ENCODE measurements around the gene BOD1L1. TPM values are rescaled to one million over a fixed set of nuclear protein-coding genes. Genes with fewer than 3 reads are reported as not detected.

Gene BOD1L1
- total and polyA plus RNA-seq, 2 experiments from 2014 or later: 18.2 to 43.2 TPM

DNA sequence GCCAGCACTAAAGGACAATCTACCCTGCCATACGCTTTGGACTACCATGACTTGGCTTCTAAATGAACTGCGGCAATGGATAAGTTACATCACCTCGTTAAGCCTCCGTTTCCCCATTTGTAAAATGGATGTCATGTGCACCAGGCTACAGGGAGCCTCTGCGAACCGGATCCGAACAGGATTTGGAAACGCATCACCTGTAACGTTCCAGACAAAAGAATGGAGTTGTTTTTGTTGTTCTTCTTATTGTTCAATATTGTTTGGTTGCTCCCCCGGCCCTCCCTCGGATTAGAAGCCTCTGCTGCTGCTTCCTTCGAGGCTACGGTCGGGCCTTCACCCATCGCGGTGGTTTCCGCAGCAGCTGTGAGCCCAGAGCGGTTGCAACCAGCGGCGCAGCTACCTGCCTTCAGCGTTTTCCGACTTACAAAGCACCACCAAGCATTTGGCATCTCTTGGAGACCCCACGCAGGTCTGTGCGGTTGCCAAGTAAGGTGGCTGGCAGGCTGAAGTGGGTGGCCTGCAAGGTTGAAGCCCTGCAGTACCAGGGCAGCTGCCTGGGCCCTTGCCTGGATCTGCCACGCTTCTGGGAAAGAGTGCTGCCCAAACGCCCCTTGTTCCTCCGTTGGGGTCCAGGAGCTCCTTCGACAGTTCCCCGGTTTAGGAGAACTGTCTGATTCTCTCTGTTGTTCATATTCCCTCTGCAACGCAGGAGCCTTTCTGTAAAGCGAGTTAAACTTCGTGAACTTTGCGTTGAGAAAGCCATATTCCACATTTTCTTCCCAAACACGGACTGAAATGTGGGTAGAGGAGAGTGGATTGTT is 90.3 kb downstream of the BOD1L1 start (continued):
- TF ChIP-seq, protein P1, sequence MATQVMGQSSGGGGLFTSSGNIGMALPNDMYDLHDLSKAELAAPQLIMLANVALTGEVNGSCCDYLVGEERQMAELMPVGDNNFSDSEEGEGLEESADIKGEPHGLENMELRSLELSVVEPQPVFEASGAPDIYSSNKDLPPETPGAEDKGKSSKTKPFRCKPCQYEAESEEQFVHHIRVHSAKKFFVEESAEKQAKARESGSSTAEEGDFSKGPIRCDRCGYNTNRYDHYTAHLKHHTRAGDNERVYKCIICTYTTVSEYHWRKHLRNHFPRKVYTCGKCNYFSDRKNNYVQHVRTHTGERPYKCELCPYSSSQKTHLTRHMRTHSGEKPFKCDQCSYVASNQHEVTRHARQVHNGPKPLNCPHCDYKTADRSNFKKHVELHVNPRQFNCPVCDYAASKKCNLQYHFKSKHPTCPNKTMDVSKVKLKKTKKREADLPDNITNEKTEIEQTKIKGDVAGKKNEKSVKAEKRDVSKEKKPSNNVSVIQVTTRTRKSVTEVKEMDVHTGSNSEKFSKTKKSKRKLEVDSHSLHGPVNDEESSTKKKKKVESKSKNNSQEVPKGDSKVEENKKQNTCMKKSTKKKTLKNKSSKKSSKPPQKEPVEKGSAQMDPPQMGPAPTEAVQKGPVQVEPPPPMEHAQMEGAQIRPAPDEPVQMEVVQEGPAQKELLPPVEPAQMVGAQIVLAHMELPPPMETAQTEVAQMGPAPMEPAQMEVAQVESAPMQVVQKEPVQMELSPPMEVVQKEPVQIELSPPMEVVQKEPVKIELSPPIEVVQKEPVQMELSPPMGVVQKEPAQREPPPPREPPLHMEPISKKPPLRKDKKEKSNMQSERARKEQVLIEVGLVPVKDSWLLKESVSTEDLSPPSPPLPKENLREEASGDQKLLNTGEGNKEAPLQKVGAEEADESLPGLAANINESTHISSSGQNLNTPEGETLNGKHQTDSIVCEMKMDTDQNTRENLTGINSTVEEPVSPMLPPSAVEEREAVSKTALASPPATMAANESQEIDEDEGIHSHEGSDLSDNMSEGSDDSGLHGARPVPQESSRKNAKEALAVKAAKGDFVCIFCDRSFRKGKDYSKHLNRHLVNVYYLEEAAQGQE (IDR thresholded peaks at IDR 0.05; ENCODE audit: unreplicated experiment): no peak
- no peak for TF ChIP-seq ZNF331 (CRISPR knock-in tag; IDR thresholded peaks at IDR 0.05; ENCODE audit: low read depth)
- TF ChIP-seq JUNB (IDR thresholded peaks at IDR 0.05; ENCODE audit: unreplicated experiment): no peak

DNA sequence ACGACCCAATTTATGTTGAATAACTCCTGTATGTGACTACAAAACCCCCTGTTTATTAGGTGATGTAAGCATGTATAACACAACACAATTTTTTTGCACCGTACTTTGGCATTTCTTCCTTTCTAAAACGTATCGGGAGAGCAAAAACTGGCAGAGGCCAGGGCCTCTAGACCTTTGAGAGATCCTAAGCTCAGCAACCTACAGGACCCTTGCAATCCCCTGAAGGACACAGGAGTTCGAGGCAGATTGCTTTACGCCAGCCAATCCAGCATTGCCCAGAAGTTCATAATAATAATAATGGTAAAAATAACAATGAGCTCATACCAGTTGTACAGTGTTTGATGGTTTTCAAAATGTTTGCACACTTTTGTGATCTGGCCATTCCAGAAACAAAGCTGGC is 90.9 kb downstream of the BOD1L1 start:
- H3K4me3 Mint-ChIP-seq: peak overlapping the region; percentile 25; the same call in 2 of the 3 replicates
- Histone ChIP-seq H3K27ac (ENCODE audit: low read depth) (no peak overlapping the region), H4K20me1 (replicated peaks; ENCODE audit: insufficient read depth) (peaks cover 18% of the 10 kb centered on the region), H3K27me3 (ENCODE audit: insufficient read depth) (peaks cover 100% of the 10 kb centered on the region), H3K36me3 (ENCODE audit: insufficient read depth) (no peaks in the 10 kb centered on the region), H3F3A (replicated peaks; ENCODE audit: low read depth) (peaks cover 67% of the 10 kb centered on the region), H2AFZ (no peak overlapping the region), H3K9me2 (ENCODE audit: insufficient read depth) (no peaks in the 10 kb centered on the region), H3K79me2 (replicated peaks; ENCODE audit: insufficient read depth) (no peaks in the 10 kb centered on the region), H3K4me3 (no peak overlapping the region), H3K4me1 (ENCODE audit: insufficient read depth) (peaks cover 95% of the 10 kb centered on the region), H3K4me2 (peak overlapping the region; percentile 65; the same call in 1 of the 2 replicates)
- peaks cover 5% of the 10 kb centered on the region; the same call in 1 of the 3 replicates for H3K36me3 Mint-ChIP-seq (ENCODE audit: low read depth)
- no peak for ATAC-seq
- peaks cover 6% of the 10 kb centered on the region; the same call in 2 of the 3 replicates for H3K9me3 Mint-ChIP-seq
- H3K27ac Mint-ChIP-seq: no peak overlapping the region
- H3K27me3 Mint-ChIP-seq (ENCODE audit: insufficient read depth, low read depth, poor library complexity): peaks cover 95% of the 10 kb centered on the region
- peaks cover 63% of the 10 kb centered on the region for H3K4me1 Mint-ChIP-seq
- DNase-seq (ENCODE audit: low spot score): no peak
- TF ChIP-seq EZH2 (IDR thresholded peaks at IDR 0.05; ENCODE audit: low read depth, unreplicated experiment) (no peak), CREB1 (CRISPR knock-in tag; IDR thresholded peaks at IDR 0.05; ENCODE audit: low read depth) (no peak), ZNF331 (CRISPR knock-in tag; IDR thresholded peaks at IDR 0.05; ENCODE audit: low read depth) (no peak), JUNB (IDR thresholded peaks at IDR 0.05; ENCODE audit: unreplicated experiment) (no peak), NANOG (IDR thresholded peaks at IDR 0.05; ENCODE audit: borderline replicate concordance) (no peak), STAT1 (IDR thresholded peaks at IDR 0.05; ENCODE audit: unreplicated experiment) (no peak), POLR2AphosphoS5 (IDR thresholded peaks at IDR 0.05; ENCODE audit: low read depth) (no peak)
- TF ChIP-seq, protein P2, sequence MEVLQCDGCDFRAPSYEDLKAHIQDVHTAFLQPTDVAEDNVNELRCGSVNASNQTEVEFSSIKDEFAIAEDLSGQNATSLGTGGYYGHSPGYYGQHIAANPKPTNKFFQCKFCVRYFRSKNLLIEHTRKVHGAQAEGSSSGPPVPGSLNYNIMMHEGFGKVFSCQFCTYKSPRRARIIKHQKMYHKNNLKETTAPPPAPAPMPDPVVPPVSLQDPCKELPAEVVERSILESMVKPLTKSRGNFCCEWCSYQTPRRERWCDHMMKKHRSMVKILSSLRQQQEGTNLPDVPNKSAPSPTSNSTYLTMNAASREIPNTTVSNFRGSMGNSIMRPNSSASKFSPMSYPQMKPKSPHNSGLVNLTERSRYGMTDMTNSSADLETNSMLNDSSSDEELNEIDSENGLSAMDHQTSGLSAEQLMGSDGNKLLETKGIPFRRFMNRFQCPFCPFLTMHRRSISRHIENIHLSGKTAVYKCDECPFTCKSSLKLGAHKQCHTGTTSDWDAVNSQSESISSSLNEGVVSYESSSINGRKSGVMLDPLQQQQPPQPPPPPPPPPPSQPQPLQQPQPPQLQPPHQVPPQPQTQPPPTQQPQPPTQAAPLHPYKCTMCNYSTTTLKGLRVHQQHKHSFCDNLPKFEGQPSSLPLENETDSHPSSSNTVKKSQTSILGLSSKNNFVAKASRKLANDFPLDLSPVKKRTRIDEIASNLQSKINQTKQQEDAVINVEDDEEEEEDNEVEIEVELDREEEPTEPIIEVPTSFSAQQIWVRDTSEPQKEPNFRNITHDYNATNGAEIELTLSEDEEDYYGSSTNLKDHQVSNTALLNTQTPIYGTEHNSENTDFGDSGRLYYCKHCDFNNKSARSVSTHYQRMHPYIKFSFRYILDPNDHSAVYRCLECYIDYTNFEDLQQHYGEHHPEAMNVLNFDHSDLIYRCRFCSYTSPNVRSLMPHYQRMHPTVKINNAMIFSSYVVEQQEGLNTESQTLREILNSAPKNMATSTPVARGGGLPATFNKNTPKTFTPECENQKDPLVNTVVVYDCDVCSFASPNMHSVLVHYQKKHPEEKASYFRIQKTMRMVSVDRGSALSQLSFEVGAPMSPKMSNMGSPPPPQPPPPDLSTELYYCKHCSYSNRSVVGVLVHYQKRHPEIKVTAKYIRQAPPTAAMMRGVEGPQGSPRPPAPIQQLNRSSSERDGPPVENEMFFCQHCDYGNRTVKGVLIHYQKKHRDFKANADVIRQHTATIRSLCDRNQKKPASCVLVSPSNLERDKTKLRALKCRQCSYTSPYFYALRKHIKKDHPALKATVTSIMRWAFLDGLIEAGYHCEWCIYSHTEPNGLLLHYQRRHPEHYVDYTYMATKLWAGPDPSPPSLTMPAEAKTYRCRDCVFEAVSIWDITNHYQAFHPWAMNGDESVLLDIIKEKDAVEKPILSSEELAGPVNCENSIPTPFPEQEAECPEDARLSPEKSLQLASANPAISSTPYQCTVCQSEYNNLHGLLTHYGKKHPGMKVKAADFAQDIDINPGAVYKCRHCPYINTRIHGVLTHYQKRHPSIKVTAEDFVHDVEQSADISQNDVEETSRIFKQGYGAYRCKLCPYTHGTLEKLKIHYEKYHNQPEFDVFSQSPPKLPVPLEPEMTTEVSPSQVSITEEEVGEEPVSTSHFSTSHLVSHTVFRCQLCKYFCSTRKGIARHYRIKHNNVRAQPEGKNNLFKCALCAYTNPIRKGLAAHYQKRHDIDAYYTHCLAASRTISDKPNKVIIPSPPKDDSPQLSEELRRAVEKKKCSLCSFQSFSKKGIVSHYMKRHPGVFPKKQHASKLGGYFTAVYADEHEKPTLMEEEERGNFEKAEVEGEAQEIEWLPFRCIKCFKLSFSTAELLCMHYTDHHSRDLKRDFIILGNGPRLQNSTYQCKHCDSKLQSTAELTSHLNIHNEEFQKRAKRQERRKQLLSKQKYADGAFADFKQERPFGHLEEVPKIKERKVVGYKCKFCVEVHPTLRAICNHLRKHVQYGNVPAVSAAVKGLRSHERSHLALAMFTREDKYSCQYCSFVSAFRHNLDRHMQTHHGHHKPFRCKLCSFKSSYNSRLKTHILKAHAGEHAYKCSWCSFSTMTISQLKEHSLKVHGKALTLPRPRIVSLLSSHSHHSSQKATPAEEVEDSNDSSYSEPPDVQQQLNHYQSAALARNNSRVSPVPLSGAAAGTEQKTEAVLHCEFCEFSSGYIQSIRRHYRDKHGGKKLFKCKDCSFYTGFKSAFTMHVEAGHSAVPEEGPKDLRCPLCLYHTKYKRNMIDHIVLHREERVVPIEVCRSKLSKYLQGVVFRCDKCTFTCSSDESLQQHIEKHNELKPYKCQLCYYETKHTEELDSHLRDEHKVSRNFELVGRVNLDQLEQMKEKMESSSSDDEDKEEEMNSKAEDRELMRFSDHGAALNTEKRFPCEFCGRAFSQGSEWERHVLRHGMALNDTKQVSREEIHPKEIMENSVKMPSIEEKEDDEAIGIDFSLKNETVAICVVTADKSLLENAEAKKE (CRISPR knock-in tag; IDR thresholded peaks at IDR 0.05): no peak
- TF ChIP-seq, protein P1 (IDR thresholded peaks at IDR 0.05; ENCODE audit: unreplicated experiment): no peak
